IPS DF 4.7 (cell line): ENCODE data around the gene NAXE.
"Not testable (repeated sequence)": the region's sequence is repeated elsewhere in the genome, so short reads cannot be mapped to it uniquely, and the experiment has no call there.

ENCODE experiments used
- DNase-seq: peaks from one replicate; pipeline ENCODE4 v3.0.0-alpha.2; 2013; ENCODE audit warnings: low spot score; ENCODE audit errors: extremely low read depth

The NAXE gene

GRCh38 chr1:156566436-156566835, 25.1 kb upstream of the NAXE start:
- DNase-seq = no peak

GRCh38 chr1:156571261-156571852, 20.2 kb upstream of the NAXE start:
- DNase-seq = no peak

- DNase-seq = no peak
These were observed 19.5 kb upstream of the NAXE start, which contains the start of gene IQGAP3 for GRCh38 chr1:156571919-156572662. TSS of gene IQGAP3 (minus strand) at chr1:156572565. CDS start at chr1:156572529, 36 bp downstream.

GRCh38 chr1:156572663-156573018, 18.9 kb upstream of the NAXE start:
- DNase-seq = no peak

GRCh38 chr1:156574039-156574633, 17.4 kb upstream of the NAXE start:
- no peak for DNase-seq

GRCh38 chr1:156577550-156577949, 14.0 kb upstream of the NAXE start:
- no peak for DNase-seq

GRCh38 chr1:156578055-156578454, 13.5 kb upstream of the NAXE start:
- DNase-seq = no peak

- DNase-seq = no peak
These were observed 12.1 kb upstream of the NAXE start, which contains the start of gene TTC24 for GRCh38 chr1:156579472-156579871. TSS of gene TTC24 (plus strand) at chr1:156579723. CDS start at chr1:156581365, 1,642 bp downstream.

GRCh38 chr1:156581661-156582387, 9.8 kb upstream of the NAXE start:
- DNase-seq = no peak

- DNase-seq = no peak
These were observed 9.1 kb upstream of the NAXE start for GRCh38 chr1:156582388-156583017.

- no peak for DNase-seq
These were observed 7.6 kb upstream of the NAXE start for GRCh38 chr1:156583821-156584622.

- no peak for DNase-seq
These were observed 6.8 kb upstream of the NAXE start for GRCh38 chr1:156584813-156585212.

- no peak for DNase-seq
These were observed 5.3 kb upstream of the NAXE start for GRCh38 chr1:156586323-156586722.

- DNase-seq = no peak
These were observed 4.6 kb upstream of the NAXE start for GRCh38 chr1:156586892-156587477.

- not testable (repeated sequence) for DNase-seq
These were observed 3.6 kb upstream of the NAXE start for GRCh38 chr1:156587927-156588326.

GRCh38 chr1:156589546-156589945, 2.0 kb upstream of the NAXE start:
- no peak for DNase-seq

- DNase-seq = no peak
These were observed 1.0 kb upstream of the NAXE start for GRCh38 chr1:156590326-156591180.

- DNase-seq = no peak
These were observed 470 bp upstream of the NAXE start for GRCh38 chr1:156591181-156591431.

GRCh38 chr1:156592158-156592909, 758 bp downstream of the NAXE start:
- DNase-seq = no peak
